AG10803 (cell line): ENCODE data around the gene FRRS1L.

ENCODE experiments used
- DNase-seq: peaks from one replicate; pipeline ENCODE4 v3.0.0; 2010; ENCODE audit warnings: low read depth
- H3K4me3 ChIP-seq: 2 replicates; pipeline ENCODE4 v1.5.1; 2011; ENCODE audit warnings: mild to moderate bottlenecking, low read length, control low read depth
- TF ChIP-seq, protein P1 (sequence below): conservative IDR thresholded peaks from 2 replicates; pipeline ENCODE4 v1.5.1; 2011; ENCODE audit warnings: mild to moderate bottlenecking, low read length, control low read depth, inconsistent platforms

Gene FRRS1L

GRCh38 chr9:109109967-109110328, 57.1 kb downstream of the FRRS1L start:
- DNase-seq: peak; percentile 36
- TF ChIP-seq, protein P1, sequence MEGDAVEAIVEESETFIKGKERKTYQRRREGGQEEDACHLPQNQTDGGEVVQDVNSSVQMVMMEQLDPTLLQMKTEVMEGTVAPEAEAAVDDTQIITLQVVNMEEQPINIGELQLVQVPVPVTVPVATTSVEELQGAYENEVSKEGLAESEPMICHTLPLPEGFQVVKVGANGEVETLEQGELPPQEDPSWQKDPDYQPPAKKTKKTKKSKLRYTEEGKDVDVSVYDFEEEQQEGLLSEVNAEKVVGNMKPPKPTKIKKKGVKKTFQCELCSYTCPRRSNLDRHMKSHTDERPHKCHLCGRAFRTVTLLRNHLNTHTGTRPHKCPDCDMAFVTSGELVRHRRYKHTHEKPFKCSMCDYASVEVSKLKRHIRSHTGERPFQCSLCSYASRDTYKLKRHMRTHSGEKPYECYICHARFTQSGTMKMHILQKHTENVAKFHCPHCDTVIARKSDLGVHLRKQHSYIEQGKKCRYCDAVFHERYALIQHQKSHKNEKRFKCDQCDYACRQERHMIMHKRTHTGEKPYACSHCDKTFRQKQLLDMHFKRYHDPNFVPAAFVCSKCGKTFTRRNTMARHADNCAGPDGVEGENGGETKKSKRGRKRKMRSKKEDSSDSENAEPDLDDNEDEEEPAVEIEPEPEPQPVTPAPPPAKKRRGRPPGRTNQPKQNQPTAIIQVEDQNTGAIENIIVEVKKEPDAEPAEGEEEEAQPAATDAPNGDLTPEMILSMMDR: no peak
- H3K4me3 ChIP-seq: no peak overlapping the region

DNA sequence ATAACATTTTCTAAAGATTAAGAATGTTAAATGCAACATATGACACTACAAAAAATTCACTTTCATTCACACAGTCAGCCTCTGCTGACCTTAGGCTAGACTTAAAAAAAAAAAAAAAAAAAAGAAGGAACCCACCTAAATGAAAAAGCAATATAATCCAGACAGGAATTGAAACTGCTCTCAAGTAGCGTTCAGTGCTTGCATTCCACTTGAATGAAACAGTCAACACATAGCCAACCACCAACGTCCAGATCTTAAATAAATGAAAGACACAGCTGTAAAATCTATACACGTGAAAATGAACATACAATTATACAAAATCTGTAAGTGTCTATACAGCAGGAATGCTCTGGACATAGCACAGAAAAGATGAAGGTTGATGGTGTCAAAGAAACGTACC, 58.7 kb downstream of the FRRS1L start:
- no peak overlapping the region for H3K4me3 ChIP-seq
- TF ChIP-seq, protein P1: no peak
- DNase-seq: peak; percentile 37

DNA sequence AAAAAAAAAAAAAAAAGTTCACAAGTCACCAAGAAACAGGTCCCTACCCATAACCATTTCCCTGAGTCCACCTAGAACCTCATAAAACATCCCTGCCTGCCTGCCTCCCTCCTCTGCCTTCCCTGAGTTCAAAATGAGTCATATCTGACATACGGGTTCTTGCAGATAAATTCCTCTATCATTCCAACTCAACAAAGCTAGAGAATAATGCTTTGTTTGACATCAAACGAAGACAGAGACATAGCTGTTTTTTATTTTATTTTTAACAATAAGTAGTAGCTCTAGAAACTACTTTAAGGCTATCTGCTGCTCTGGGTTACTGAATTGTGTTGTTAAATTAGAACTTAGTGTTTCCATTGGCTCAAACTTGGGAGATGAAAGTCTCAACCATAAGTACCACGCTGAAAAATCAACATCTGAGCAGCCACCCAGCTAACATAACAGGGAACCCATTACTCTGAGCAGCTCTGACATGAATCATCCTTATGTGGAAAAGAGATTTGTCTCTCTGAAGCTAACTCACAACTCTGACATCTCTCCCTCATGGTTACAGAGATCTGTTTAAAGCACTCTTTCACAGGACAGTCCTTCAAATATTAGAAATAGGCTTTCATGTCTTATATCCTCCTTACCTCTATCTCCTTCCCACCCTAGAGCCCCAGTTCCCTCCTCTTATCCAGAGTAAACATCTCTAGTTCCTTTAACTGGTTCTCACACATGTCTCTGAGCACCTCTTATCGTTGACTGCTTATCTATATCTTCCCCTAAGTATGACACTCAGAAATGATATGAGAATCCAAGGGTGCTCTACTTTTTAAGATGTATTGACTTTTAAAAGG, 59.4 kb downstream of the FRRS1L start:
- peak; percentile 58 for DNase-seq
- no peak overlapping the region for H3K4me3 ChIP-seq
- TF ChIP-seq, protein P1: no peak

DNA sequence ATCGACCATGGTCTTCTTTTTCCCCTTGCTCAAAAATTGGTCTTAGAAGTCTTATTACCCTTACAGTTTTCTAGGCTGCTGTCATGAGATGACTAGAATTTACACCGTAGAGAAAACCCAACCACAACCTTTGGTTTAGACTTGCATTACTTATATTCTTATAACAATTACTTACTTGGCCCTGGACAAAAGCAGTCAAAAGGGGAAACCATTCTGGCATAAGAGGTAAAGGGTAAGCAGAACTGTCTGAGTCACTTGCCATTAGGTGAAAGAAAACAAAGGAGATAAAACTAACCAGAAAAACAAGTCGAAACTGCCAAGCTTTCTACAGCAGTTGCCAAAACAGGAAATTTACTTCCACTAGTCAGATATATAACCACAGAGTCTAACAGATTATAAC, 65.2 kb downstream of the FRRS1L start:
- DNase-seq: peak; percentile 34
- no peak overlapping the region for H3K4me3 ChIP-seq
- TF ChIP-seq, protein P1: no peak

- DNase-seq: no peak
- no peak overlapping the region for H3K4me3 ChIP-seq
- TF ChIP-seq, protein P1: no peak
Observed at GRCh38 chr9:109101202-109101595, 65.8 kb downstream of the FRRS1L start.

- TF ChIP-seq, protein P1: no peak
- DNase-seq: no peak
- no peak overlapping the region for H3K4me3 ChIP-seq
Observed at GRCh38 chr9:109100543-109101201, 66.4 kb downstream of the FRRS1L start.

DNA sequence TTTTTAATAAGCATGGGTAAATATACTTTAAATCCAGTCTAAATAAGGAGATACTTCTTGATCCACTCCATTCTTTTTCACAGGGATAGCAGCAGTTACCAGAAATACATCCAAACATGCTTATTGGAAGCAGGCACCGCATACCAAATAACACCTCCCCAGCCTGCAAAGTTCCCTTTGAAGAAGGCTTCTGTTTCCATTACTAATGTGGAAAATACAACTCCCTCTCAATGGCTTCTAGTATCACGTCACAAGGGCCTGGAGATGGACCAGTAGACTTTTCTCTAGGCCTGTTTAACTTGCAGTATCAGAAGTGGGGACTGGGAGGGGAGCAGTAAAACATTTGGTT, 68.1 kb downstream of the FRRS1L start:
- TF ChIP-seq, protein P1: no peak
- no peak overlapping the region for H3K4me3 ChIP-seq
- peak; percentile 36 for DNase-seq
